CD14-positive monocyte (primary cell): Measurements from ENCODE around the gene HSPA1B. TPM values are rescaled to one million over a fixed set of nuclear protein-coding genes. Genes with fewer than 3 reads are reported as not detected.

Experiments used
- DNase-seq, 3 donors: peaks; one replicate each; pipeline ENCODE4 v3.0.0-alpha.2; 2011 to 2022
- H2AFZ ChIP-seq: 2 replicates; pipeline ENCODE4 v1.6.0; 2012; ENCODE audit warnings: mild to moderate bottlenecking, low read depth, low read length, inconsistent platforms; ENCODE audit not compliant: insufficient read depth, poor library complexity, severe bottlenecking
- H3K27ac ChIP-seq, 2 donors: 1 replicate in 1 of 2; 2 replicates in 1 of 2; pipeline ENCODE4 v1.5.1; 2012 to 2013; ENCODE audit warnings: low read length in 2 of 2, control low read depth in 1 of 2, inconsistent platforms in 1 of 2, low read depth in 1 of 2, mild to moderate bottlenecking in 1 of 2
- H3K27me3 ChIP-seq, 2 donors: one replicate each; pipeline versions ENCODE4 v1.6.0 to v1.6.1; 2011 to 2013; ENCODE audit warnings: low read length in 2 of 2; ENCODE audit not compliant: control insufficient read depth in 2 of 2, insufficient read depth in 2 of 2
- H3K36me3 ChIP-seq, 2 donors: replicated peaks in 1 of 2; 1 replicate in 1 of 2; 2 replicates in 1 of 2; pipeline versions ENCODE4 v1.5.1 to v1.6.1; 2012 to 2013; ENCODE audit warnings: low read length in 2 of 2, control low read depth in 1 of 2, inconsistent platforms in 1 of 2, mild to moderate bottlenecking in 1 of 2; ENCODE audit not compliant: insufficient read depth in 2 of 2, control insufficient read depth in 1 of 2
- H3K4me1 ChIP-seq, 2 donors: 1 replicate in 1 of 2; 2 replicates in 1 of 2; pipeline versions ENCODE4 v1.5.1 to v1.6.1; 2012 to 2013; ENCODE audit warnings: low read length in 2 of 2, control low read depth in 1 of 2, inconsistent platforms in 1 of 2, mild to moderate bottlenecking in 1 of 2, moderate library complexity in 1 of 2; ENCODE audit not compliant: insufficient read depth in 2 of 2, control insufficient read depth in 1 of 2
- H3K4me2 ChIP-seq: replicated peaks from 2 replicates; pipeline ENCODE3; 2012; ENCODE audit warnings: low read length, moderate library complexity, mild to moderate bottlenecking; ENCODE audit not compliant: poor library complexity, severe bottlenecking; ENCODE audit errors: extremely low read depth
- H3K4me3 ChIP-seq, 3 experiments: fragments of 200-600 bp in 1 of 3; sonication (generic) in 1 of 3; replicated peaks in 1 of 3; 1 replicate in 2 of 3; 2 replicates in 1 of 3; pipeline ENCODE4 v1.5.1; 2011 to 2013; ENCODE audit warnings: low read length in 3 of 3, mild to moderate bottlenecking in 3 of 3, control low read depth in 2 of 3, low read depth in 2 of 3, inconsistent platforms in 1 of 3, moderate library complexity in 1 of 3
- H3K79me2 ChIP-seq: 2 replicates; pipeline ENCODE4 v1.6.0; 2012; ENCODE audit warnings: mild to moderate bottlenecking, control low read depth, inconsistent platforms, low read length, moderate library complexity; ENCODE audit not compliant: insufficient read depth
- H3K9ac ChIP-seq: 2 replicates; pipeline ENCODE4 v1.6.0; 2017; ENCODE audit warnings: low read length, mild to moderate bottlenecking; ENCODE audit not compliant: insufficient read depth, poor library complexity, severe bottlenecking
- H3K9me3 ChIP-seq, 2 donors: replicated peaks in 1 of 2; 1 replicate in 1 of 2; 2 replicates in 1 of 2; pipeline versions ENCODE4 v1.5.1 to v1.6.1; 2012 to 2013; ENCODE audit warnings: low read length in 2 of 2, control low read depth in 1 of 2; ENCODE audit not compliant: control insufficient read depth in 1 of 2, insufficient read depth in 1 of 2
- H4K20me1 ChIP-seq: 2 replicates; pipeline ENCODE4 v1.6.0; 2012; ENCODE audit warnings: mild to moderate bottlenecking, low read length, control low read depth, moderate library complexity; ENCODE audit not compliant: insufficient read depth
- H3K27ac Mint-ChIP-seq, 7 donors: one replicate each; pipeline ENCODE4 v1.8.0; 2020; ENCODE audit warnings: mild to moderate bottlenecking in 7 of 7, mixed read lengths in 7 of 7, moderate library complexity in 6 of 7, inconsistent platforms in 2 of 7
- H3K27me3 Mint-ChIP-seq, 3 donors: one replicate each; pipeline ENCODE4 v1.8.0; 2021 to 2022; ENCODE audit warnings: low read depth in 3 of 3, mild to moderate bottlenecking in 3 of 3, mixed read lengths in 3 of 3, moderate library complexity in 3 of 3, inconsistent platforms in 1 of 3
- H3K36me3 Mint-ChIP-seq, 2 donors: one replicate each; pipeline ENCODE4 v1.8.0; 2020; ENCODE audit warnings: mixed read lengths in 2 of 2, inconsistent platforms in 1 of 2, mild to moderate bottlenecking in 1 of 2
- H3K4me1 Mint-ChIP-seq: one replicate; pipeline ENCODE4 v1.8.0; 2020; ENCODE audit warnings: mild to moderate bottlenecking, mixed read lengths
- H3K4me3 Mint-ChIP-seq, 2 donors: one replicate each; pipeline ENCODE4 v1.8.0; 2020; ENCODE audit warnings: mild to moderate bottlenecking in 2 of 2, mixed read lengths in 2 of 2, moderate library complexity in 1 of 2
- H3K9me3 Mint-ChIP-seq, 7 donors: one replicate each; pipeline ENCODE4 v1.8.0; 2020 to 2022; ENCODE audit warnings: mixed read lengths in 7 of 7, mild to moderate bottlenecking in 6 of 7, moderate library complexity in 6 of 7, inconsistent platforms in 2 of 7
- CTCF ChIP-seq: fragments of 200-600 bp; IDR thresholded peaks from one replicate; pipeline ENCODE4 v1.8.0; 2022; ENCODE audit warnings: antibody characterized with exemption, mild to moderate bottlenecking
- WGBS: methylation state at CpG from one replicate; pipeline ENCODE4 v1.1.5; 2013; ENCODE audit warnings: missing lambda C conversion rate; ENCODE audit not compliant: insufficient coverage; 5-methylcytosine and 5-hydroxymethylcytosine counted together
- intact Hi-C, 2 donors: fragments of 100-400 bp; cut with micrococcal nuclease; formaldehyde crosslinking; loops; one replicate each; pipeline versions ENCODE4 v1.15.0 to v1.15.1; 2023
- polyA plus RNA-seq, 3 donors: library from polyadenylated mRNA; depleted of rRNA in 1 of 3; unstranded in 2 of 3; stranded (reverse) in 1 of 3; fragments of 300-500 nt in 2 of 3; fragments of >200 nt in 1 of 3; fragmentation: Illumina TruSeq in 2 of 3; gene quantifications; 1 replicate in 2 of 3; 2 replicates in 1 of 3; pipeline ENCODE4 v1.2.3, GENCODE V29; 2012 to 2021
- small RNA-seq: library from RNA; depleted of rRNA; stranded (forward); fragments of <200 nt; gene quantifications from one replicate; pipeline ENCODE3, GENCODE V24; 2012; ENCODE audit warnings: low read depth; ENCODE audit not compliant: insufficient read length

Gene HSPA1B
- polyA plus RNA-seq, 3 donors: 3.4 to 81.4 (median 4.8) TPM

DNA sequence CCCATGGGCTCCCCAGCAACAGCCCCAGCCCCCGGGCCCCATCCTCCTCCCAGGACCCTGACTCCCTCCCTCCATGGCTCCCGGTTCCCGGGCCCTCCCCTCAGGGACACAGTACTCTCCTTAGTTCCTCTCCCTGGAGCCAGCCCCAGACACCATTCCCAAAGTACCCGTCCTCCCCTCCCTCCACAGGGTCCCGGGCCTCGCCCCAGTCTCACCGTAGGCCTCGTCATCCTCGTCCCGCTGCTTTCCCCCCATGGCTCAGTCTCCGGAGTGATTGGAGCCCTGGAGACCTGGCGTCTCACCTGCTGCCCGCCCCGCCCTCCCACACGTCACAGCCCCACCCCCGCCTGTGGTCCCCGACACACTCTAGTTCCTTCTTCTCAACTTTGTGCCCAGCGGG lies 51.2 kb downstream of the HSPA1B start, which contains the start of gene SLC44A4:
Gene SLC44A4 (minus strand): TSS at position 272 of the 400 bp plus-strand sequence. CDS start 17 bp downstream, at position 255.
- no peak for TF ChIP-seq CTCF
- Histone ChIP-seq H3K36me3 (peaks cover 40 to 42% of the 10 kb centered on the region in 2 donors), H3K27me3 (no peaks in the 10 kb centered on the region), H3K4me2 (no peak within 1 kb of the TSS), H4K20me1 (no peaks in the 10 kb centered on the region), H3K79me2 (no peaks in the 10 kb centered on the region), H3K4me1 (no peaks in the 10 kb centered on the region), H2AFZ (no peak within 1 kb of the TSS), H3K4me3 (no peak within 1 kb of the TSS), H3K9me3 (no peaks in the 10 kb centered on the region), H3K9ac (no peak within 1 kb of the TSS), H3K27ac (no peak within 1 kb of the TSS)
- Mint-ChIP-seq H3K36me3 (peaks cover 41 to 48% of the 10 kb centered on the region in 2 donors), H3K27me3 (peaks cover 5 to 7% (median 7%) of the 10 kb centered on the region in 3 donors), H3K4me3 (peak within 1 kb of the TSS in 1 of 2 donors; percentile 31), H3K27ac (peak within 1 kb of the TSS in 4 of 7 donors; percentile 33 to 53 (median 50)), H3K9me3 (peaks cover 0 to 1% (median 0%) of the 10 kb centered on the region in 7 donors), H3K4me1 (no peaks in the 10 kb centered on the region)
- DNase-seq: no peak
- intact Hi-C loops: no loop called here
- WGBS: 75% methylated on average over 13 of the region's 18 CpGs

GRCh38 chr6:31879143-31879542 lies 51.6 kb downstream of the HSPA1B start:
- H3K9me3 ChIP-seq: no peaks in the 10 kb centered on the region
- no peak overlapping the region for H3K9ac ChIP-seq
- no peaks in the 10 kb centered on the region for H3K4me1 ChIP-seq
- Mint-ChIP-seq H3K27me3 (peaks cover 5 to 7% (median 5%) of the 10 kb centered on the region in 3 donors), H3K4me3 (peak overlapping the region in 1 of 2 donors; percentile 31), H3K27ac (peak overlapping the region in 1 of 7 donors; percentile 42), H3K36me3 (peaks cover 44 to 52% of the 10 kb centered on the region in 2 donors), H3K4me1 (no peaks in the 10 kb centered on the region), H3K9me3 (peaks cover 0 to 1% (median 0%) of the 10 kb centered on the region in 7 donors)
- H4K20me1 ChIP-seq: no peaks in the 10 kb centered on the region
- no peak overlapping the region for H3K4me2 ChIP-seq
- intact Hi-C loops: no loop called here
- no peak for DNase-seq
- H3K4me3 ChIP-seq: no peak overlapping the region
- no peaks in the 10 kb centered on the region for H3K27me3 ChIP-seq
- H2AFZ ChIP-seq: no peak overlapping the region
- peaks cover 44 to 46% of the 10 kb centered on the region in 2 donors for H3K36me3 ChIP-seq
- H3K27ac ChIP-seq: no peak overlapping the region
- H3K79me2 ChIP-seq: no peaks in the 10 kb centered on the region
- WGBS: 70% methylated on average over 11 of the region's 13 CpGs
- TF ChIP-seq CTCF: no peak

Small RNAs within 50 kb of the gene (small RNA-seq; reads per million reads assigned to genes)
- gene RF00019 (not detected), gene SNORD48 (1,246 reads per million, percentile 99 among the genes with 10 or more reads in this experiment), gene SNORD52 (not detected)

Other genes starting within 250 kb of the HSPA1B start
- gene LTB, start 245.3 kb upstream of the HSPA1B start, polyA plus RNA-seq: 10 to 100 TPM; 12.6 to 25.5 (median 21.6) TPM
- 1,000 to 10,000 TPM; 1,103 to 1,584 (median 1,202) TPM for gene LST1, start 241.5 kb upstream of the HSPA1B start, polyA plus RNA-seq
- 1 to 10 TPM in 1 of 3 donors, under 1 TPM in 1, not detected in 1; 0.54 to 1.2 TPM for gene NCR3, start 234.7 kb upstream of the HSPA1B start, polyA plus RNA-seq
- gene AIF1, start 212.5 kb upstream of the HSPA1B start, polyA plus RNA-seq: 1,000 to 10,000 TPM in 2 of 3 donors, 100 to 1,000 TPM in 1; 952 to 2,310 (median 2,275) TPM
- gene PRRC2A, start 207.0 kb upstream of the HSPA1B start, polyA plus RNA-seq: 10 to 100 TPM in 1 of 3 donors, 1 to 10 TPM in 2; 1.2 to 76.7 (median 2.3) TPM
- gene BAG6, start 175.1 kb upstream of the HSPA1B start, polyA plus RNA-seq: 100 to 1,000 TPM in 1 of 3 donors, 10 to 100 TPM in 2; 15.4 to 195 (median 15.6) TPM
- 1 to 10 TPM; 4.2 to 8.3 (median 4.8) TPM for gene APOM, start 171.8 kb upstream of the HSPA1B start, polyA plus RNA-seq
- gene C6orf47, start 167.0 kb upstream of the HSPA1B start, polyA plus RNA-seq: 10 to 100 TPM in 2 of 3 donors, 1 to 10 TPM in 1; 8.0 to 23.4 (median 18.1) TPM
- gene GPANK1, start 162.7 kb upstream of the HSPA1B start, polyA plus RNA-seq: 10 to 100 TPM; 10.8 to 13.9 (median 12.0) TPM
- 100 to 1,000 TPM; 147 to 227 (median 195) TPM for gene CSNK2B, start 161.7 kb upstream of the HSPA1B start, polyA plus RNA-seq
- gene LY6G5B, start 157.8 kb upstream of the HSPA1B start, polyA plus RNA-seq: 10 to 100 TPM in 1 of 3 donors, under 1 TPM in 1, not detected in 1; 0.17 to 55.1 TPM
- 1 to 10 TPM; 4.8 to 7.3 (median 5.8) TPM for gene LY6G5C, start 146.7 kb upstream of the HSPA1B start, polyA plus RNA-seq
- gene ABHD16A, start 124.4 kb upstream of the HSPA1B start, polyA plus RNA-seq: 100 to 1,000 TPM in 1 of 3 donors, 10 to 100 TPM in 2; 53.0 to 122 (median 56.0) TPM
- under 1 TPM in 1 of 3 donors, not detected in 2; 0.51 TPM for gene LY6G6F, start 120.9 kb upstream of the HSPA1B start, polyA plus RNA-seq
- not detected for gene LY6G6D, start 112.4 kb upstream of the HSPA1B start, polyA plus RNA-seq
- gene LY6G6C, start 106.0 kb upstream of the HSPA1B start, polyA plus RNA-seq: under 1 TPM in 1 of 3 donors, not detected in 2; 0.27 TPM
- under 1 TPM; 0.09 to 0.75 (median 0.68) TPM for gene MPIG6B, start 104.4 kb upstream of the HSPA1B start, polyA plus RNA-seq
- gene DDAH2, start 98.4 kb upstream of the HSPA1B start, polyA plus RNA-seq: 10 to 100 TPM; 29.8 to 56.0 (median 30.6) TPM
- 1,000 to 10,000 TPM in 2 of 3 donors, 100 to 1,000 TPM in 1; 676 to 1,304 (median 1,196) TPM for gene CLIC1, start 91.2 kb upstream of the HSPA1B start, polyA plus RNA-seq
- gene MSH5, start 87.7 kb upstream of the HSPA1B start, polyA plus RNA-seq: 10 to 100 TPM in 1 of 3 donors, 1 to 10 TPM in 1, under 1 TPM in 1; 0.58 to 31.2 (median 1.9) TPM
- 10 to 100 TPM in 1 of 3 donors, not detected in 2; 10.4 TPM for gene SAPCD1, start 65.1 kb upstream of the HSPA1B start, polyA plus RNA-seq
- under 1 TPM in 1 of 3 donors, not detected in 2; 0.57 TPM for gene VWA7, start 50.4 kb upstream of the HSPA1B start, polyA plus RNA-seq
- gene VARS1, start 32.0 kb upstream of the HSPA1B start, polyA plus RNA-seq: 10 to 100 TPM; 22.2 to 28.9 (median 27.3) TPM
- 10 to 100 TPM; 26.0 to 41.0 (median 40.0) TPM for gene LSM2, start 20.8 kb upstream of the HSPA1B start, polyA plus RNA-seq
- under 1 TPM; 0.53 to 0.72 (median 0.55) TPM for gene HSPA1L, start 12.5 kb upstream of the HSPA1B start, polyA plus RNA-seq
- 100 to 1,000 TPM; 144 to 215 (median 200) TPM for gene HSPA1A, start 12.2 kb upstream of the HSPA1B start, polyA plus RNA-seq
- gene NEU1, start 35.1 kb downstream of the HSPA1B start, polyA plus RNA-seq: 10 to 100 TPM; 70.2 to 89.5 (median 81.8) TPM
- gene SLC44A4, start 51.3 kb downstream of the HSPA1B start, polyA plus RNA-seq: under 1 TPM in 1 of 3 donors, not detected in 2; 0.09 TPM
- 10 to 100 TPM in 2 of 3 donors, 1 to 10 TPM in 1; 9.9 to 52.8 (median 16.0) TPM for gene EHMT2, start 70.0 kb downstream of the HSPA1B start, polyA plus RNA-seq
- gene ZBTB12, start 74.3 kb downstream of the HSPA1B start, polyA plus RNA-seq: under 1 TPM in 1 of 3 donors, not detected in 2; 0.11 TPM
- gene C2, start 100.0 kb downstream of the HSPA1B start, polyA plus RNA-seq: 1 to 10 TPM; 5.4 to 7.2 (median 6.5) TPM
- 1 to 10 TPM in 1 of 3 donors, under 1 TPM in 1, not detected in 1; 0.37 to 2.2 TPM for gene CFB, start 118.4 kb downstream of the HSPA1B start, polyA plus RNA-seq
- 10 to 100 TPM; 48.8 to 74.4 (median 61.4) TPM for gene NELFE, start 131.2 kb downstream of the HSPA1B start, polyA plus RNA-seq
- gene SKIC2, start 131.4 kb downstream of the HSPA1B start, polyA plus RNA-seq: 10 to 100 TPM; 13.2 to 72.1 (median 13.2) TPM
- gene DXO, start 144.4 kb downstream of the HSPA1B start, polyA plus RNA-seq: 10 to 100 TPM in 2 of 3 donors, 1 to 10 TPM in 1; 5.5 to 49.6 (median 10.4) TPM
- gene C4A, start 154.3 kb downstream of the HSPA1B start, polyA plus RNA-seq: 10 to 100 TPM in 1 of 3 donors, not detected in 2; 12.6 TPM
- gene C4B, start 187.1 kb downstream of the HSPA1B start, polyA plus RNA-seq: 10 to 100 TPM in 1 of 3 donors, under 1 TPM in 1, not detected in 1; 0.18 to 11.6 TPM
- under 1 TPM in 1 of 3 donors, not detected in 2; 0.16 TPM for gene CYP21A2, start 210.7 kb downstream of the HSPA1B start, polyA plus RNA-seq